Measurements from ENCODE around the gene ARRB2. TPM values are rescaled to one million over a fixed set of nuclear protein-coding genes. Genes with fewer than 3 reads are reported as not detected.

ARRB2 gene
- total RNA-seq, 3 donors from 2014 or later (not counting 1 experiment from before 2014, with no cell fraction given) = 314 to 374 (median 335) TPM

- intact Hi-C loops (cut with micrococcal nuclease) = no loop called here
- Histone ChIP-seq H3K9me3 (ENCODE audit: control insufficient read depth, insufficient read depth, low read length) (no peaks in the 10 kb centered on the region), H3K36me3 (ENCODE audit: control insufficient read depth, insufficient read depth, low read length) (no peaks in the 10 kb centered on the region), H3K4me3 (ENCODE audit: low read length) (no peak overlapping the region), H3K27me3 (ENCODE audit: control insufficient read depth, insufficient read depth, low read length) (no peaks in the 10 kb centered on the region), H3K27ac (ENCODE audit: low read length) (no peak overlapping the region), H3K4me1 (ENCODE audit: control insufficient read depth, insufficient read depth, low read length) (no peaks in the 10 kb centered on the region)
- peak overlapping the region in 1 of 2 donors; percentile 21 for H3K27ac Mint-ChIP-seq
- no peak for TF ChIP-seq CTCF (IDR thresholded peaks at IDR 0.05)
- no peaks in the 10 kb centered on the region for H3K4me1 Mint-ChIP-seq
- H3K9me3 Mint-ChIP-seq = no peaks in the 10 kb centered on the region
- no peak for DNase-seq
- no peak overlapping the region for H3K4me3 Mint-ChIP-seq
- WGBS (ENCODE audit: insufficient coverage) = 87% methylated on average over 6 of the region's 6 CpGs
- no peaks in the 10 kb centered on the region for H3K36me3 Mint-ChIP-seq
- peak in 1 of 3 donors; percentile 15 for ATAC-seq
- H3K27me3 Mint-ChIP-seq (ENCODE audit: low read depth in 2 of 2) = peaks cover 5 to 16% of the 10 kb centered on the region in 2 donors
Observed at GRCh38 chr17:4768298-4768697, 57.9 kb downstream of the ARRB2 start.

- DNase-seq = no peak
- Histone ChIP-seq H3K4me1 (ENCODE audit: control insufficient read depth, insufficient read depth, low read length) (no peaks in the 10 kb centered on the region), H3K27me3 (ENCODE audit: control insufficient read depth, insufficient read depth, low read length) (no peaks in the 10 kb centered on the region), H3K4me3 (ENCODE audit: low read length) (no peak overlapping the region), H3K27ac (ENCODE audit: low read length) (no peak overlapping the region), H3K36me3 (ENCODE audit: control insufficient read depth, insufficient read depth, low read length) (no peaks in the 10 kb centered on the region), H3K9me3 (ENCODE audit: control insufficient read depth, insufficient read depth, low read length) (no peaks in the 10 kb centered on the region)
- no peaks in the 10 kb centered on the region for H3K36me3 Mint-ChIP-seq
- no peak overlapping the region for H3K27ac Mint-ChIP-seq
- no peak for TF ChIP-seq CTCF (IDR thresholded peaks at IDR 0.05)
- no peaks in the 10 kb centered on the region for H3K9me3 Mint-ChIP-seq
- H3K4me3 Mint-ChIP-seq = no peak overlapping the region
- 97% methylated on average over 2 of the region's 2 CpGs for WGBS (ENCODE audit: insufficient coverage)
- intact Hi-C loops (cut with micrococcal nuclease) = no loop called here
- ATAC-seq = no peak
- H3K27me3 Mint-ChIP-seq (ENCODE audit: low read depth in 2 of 2) = peaks cover 5 to 16% of the 10 kb centered on the region in 2 donors
- no peaks in the 10 kb centered on the region for H3K4me1 Mint-ChIP-seq
Observed at GRCh38 chr17:4769628-4770027, 59.2 kb downstream of the ARRB2 start.

Other genes starting within 250 kb of the ARRB2 start
- gene SPNS2, start 211.8 kb upstream of the ARRB2 start, total RNA-seq = under 1 TPM; 0.28 to 0.93 (median 0.43) TPM
- 10 to 100 TPM; 50.5 to 58.1 (median 52.7) TPM for gene MYBBP1A, start 155.2 kb upstream of the ARRB2 start, total RNA-seq
- not detected for gene GGT6, start 150.1 kb upstream of the ARRB2 start, total RNA-seq
- not detected for gene SMTNL2, start 126.1 kb upstream of the ARRB2 start, total RNA-seq
- not detected for gene ALOX15, start 69.0 kb upstream of the ARRB2 start, total RNA-seq
- gene PELP1, start 6.5 kb upstream of the ARRB2 start, total RNA-seq = 10 to 100 TPM; 32.3 to 45.8 (median 43.5) TPM
- gene MED11, start 20.8 kb downstream of the ARRB2 start, total RNA-seq = 10 to 100 TPM in 2 of 3 donors, 1 to 10 TPM in 1; 9.1 to 15.0 (median 10.5) TPM
- gene ZMYND15, start 29.2 kb downstream of the ARRB2 start, total RNA-seq = 1 to 10 TPM in 1 of 3 donors, under 1 TPM in 2; 0.52 to 3.5 (median 0.93) TPM
- gene CXCL16, start 29.3 kb downstream of the ARRB2 start, total RNA-seq = 10 to 100 TPM in 2 of 3 donors, 1 to 10 TPM in 1; 4.0 to 31.8 (median 16.0) TPM
- not detected for gene TM4SF5, start 61.3 kb downstream of the ARRB2 start, total RNA-seq
- gene VMO1, start 75.7 kb downstream of the ARRB2 start, total RNA-seq = 1 to 10 TPM; 1.2 to 4.8 (median 1.3) TPM
- not detected for gene GLTPD2, start 78.3 kb downstream of the ARRB2 start, total RNA-seq
- gene PSMB6, start 85.5 kb downstream of the ARRB2 start, total RNA-seq = 10 to 100 TPM; 69.4 to 79.3 (median 70.0) TPM
- gene PLD2, start 96.5 kb downstream of the ARRB2 start, total RNA-seq = 10 to 100 TPM; 20.8 to 22.7 (median 21.3) TPM
- gene MINK1, start 122.7 kb downstream of the ARRB2 start, total RNA-seq = 100 to 1,000 TPM; 103 to 122 (median 110) TPM
- gene C17orf107, start 188.9 kb downstream of the ARRB2 start, total RNA-seq = 10 to 100 TPM; 24.4 to 30.2 (median 27.5) TPM
- gene CHRNE, start 192.5 kb downstream of the ARRB2 start, total RNA-seq = 10 to 100 TPM; 11.8 to 17.9 (median 11.8) TPM
- 1 to 10 TPM in 2 of 3 donors, under 1 TPM in 1; 0.25 to 4.3 (median 2.2) TPM for gene GP1BA, start 221.6 kb downstream of the ARRB2 start, total RNA-seq
- gene SLC25A11, start 229.4 kb downstream of the ARRB2 start, total RNA-seq = 10 to 100 TPM; 34.7 to 47.5 (median 42.5) TPM
- 100 to 1,000 TPM; 149 to 189 (median 177) TPM for gene RNF167, start 229.6 kb downstream of the ARRB2 start, total RNA-seq
- 1,000 to 10,000 TPM; 1,278 to 1,379 (median 1,308) TPM for gene PFN1, start 237.9 kb downstream of the ARRB2 start, total RNA-seq
- gene ENO3, start 240.5 kb downstream of the ARRB2 start, total RNA-seq = 10 to 100 TPM; 26.1 to 28.4 (median 26.6) TPM